Body of pancreas (tissue), 4 donors: Measurements from ENCODE around the gene TRAM2.

Experiments
- POLR2A ChIP-seq, 3 donors: fragments of 450-650 bp; IDR thresholded peaks; one replicate each; pipeline ENCODE4 v1.6.1; 2016; ENCODE audit warnings: antibody characterized with exemption in 3 of 3, mild to moderate bottlenecking in 2 of 3
- TF ChIP-seq, protein P1 (sequence below), 7 experiments: fragments of 450-650 bp in 4 of 7; fragments of 200-600 bp in 3 of 7; sonication (generic) in 3 of 7; IDR thresholded peaks; one replicate each; pipeline ENCODE4 v1.5.1; 2016 to 2019; ENCODE audit warnings: antibody characterized with exemption in 7 of 7

DNA sequence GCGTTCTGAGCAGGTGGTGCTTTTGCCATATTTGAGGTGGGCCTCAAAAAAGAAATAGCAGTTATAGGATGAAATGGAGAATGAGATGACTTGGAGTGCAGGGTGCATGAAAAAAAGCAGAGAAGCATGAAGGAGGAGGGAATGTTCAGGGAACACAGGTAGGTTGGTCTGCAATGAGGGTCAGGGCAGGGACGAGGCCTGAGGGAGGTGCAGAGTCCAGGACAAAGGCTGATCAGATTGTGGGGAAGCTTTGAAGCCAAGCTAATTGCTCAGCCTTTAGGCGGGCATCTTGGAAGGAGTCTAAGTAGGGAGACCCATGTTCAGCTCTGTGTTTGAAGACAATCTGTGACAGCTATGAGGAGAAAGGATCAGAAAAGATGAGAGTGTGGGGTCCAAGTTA is 12.0 kb downstream of the TRAM2 start:
- TF ChIP-seq, protein P1, sequence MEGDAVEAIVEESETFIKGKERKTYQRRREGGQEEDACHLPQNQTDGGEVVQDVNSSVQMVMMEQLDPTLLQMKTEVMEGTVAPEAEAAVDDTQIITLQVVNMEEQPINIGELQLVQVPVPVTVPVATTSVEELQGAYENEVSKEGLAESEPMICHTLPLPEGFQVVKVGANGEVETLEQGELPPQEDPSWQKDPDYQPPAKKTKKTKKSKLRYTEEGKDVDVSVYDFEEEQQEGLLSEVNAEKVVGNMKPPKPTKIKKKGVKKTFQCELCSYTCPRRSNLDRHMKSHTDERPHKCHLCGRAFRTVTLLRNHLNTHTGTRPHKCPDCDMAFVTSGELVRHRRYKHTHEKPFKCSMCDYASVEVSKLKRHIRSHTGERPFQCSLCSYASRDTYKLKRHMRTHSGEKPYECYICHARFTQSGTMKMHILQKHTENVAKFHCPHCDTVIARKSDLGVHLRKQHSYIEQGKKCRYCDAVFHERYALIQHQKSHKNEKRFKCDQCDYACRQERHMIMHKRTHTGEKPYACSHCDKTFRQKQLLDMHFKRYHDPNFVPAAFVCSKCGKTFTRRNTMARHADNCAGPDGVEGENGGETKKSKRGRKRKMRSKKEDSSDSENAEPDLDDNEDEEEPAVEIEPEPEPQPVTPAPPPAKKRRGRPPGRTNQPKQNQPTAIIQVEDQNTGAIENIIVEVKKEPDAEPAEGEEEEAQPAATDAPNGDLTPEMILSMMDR (IDR thresholded peaks at IDR 0.05), result no peak
- no peak for TF ChIP-seq POLR2A (IDR thresholded peaks at IDR 0.05)
